Stomach (tissue), 9 donors: ENCODE measurements around the gene GJB2. TPM values are rescaled to one million over a fixed set of nuclear protein-coding genes. Genes with fewer than 3 reads are reported as not detected.

Experiments used
- DNase-seq, 2 donors: peaks; one replicate each; pipeline versions ENCODE4 v3.0.0 to v3.0.0-alpha.2; 2013 to 2019
- H3K27ac ChIP-seq, 5 donors: fragments of 200-600 bp in 4 of 5; sonication (generic) in 4 of 5; one replicate each; pipeline ENCODE4 v1.5.1; 2013 to 2019; ENCODE audit warnings: mild to moderate bottlenecking in 1 of 5, moderate library complexity in 1 of 5
- H3K27me3 ChIP-seq, 3 donors: fragments of 200-600 bp; sonication (generic); one replicate each; pipeline ENCODE4 v1.5.1; 2017 to 2019; ENCODE audit warnings: mixed run types in 1 of 3
- H3K36me3 ChIP-seq, 4 donors: fragments of 200-600 bp; sonication (generic); 1 replicate in 3 of 4; 2 replicates in 1 of 4; pipeline ENCODE4 v1.5.1; 2016 to 2019
- H3K4me1 ChIP-seq, 4 donors: fragments of 200-600 bp; sonication (generic); one replicate each; pipeline ENCODE4 v1.5.1; 2016 to 2019
- H3K4me3 ChIP-seq, 4 donors: fragments of 200-600 bp; sonication (generic) in 3 of 4; one replicate each; pipeline ENCODE4 v1.5.1; 2016 to 2019; ENCODE audit warnings: mild to moderate bottlenecking in 1 of 4
- H3K9me3 ChIP-seq, 4 donors: fragments of 200-600 bp; sonication (generic); one replicate each; pipeline ENCODE4 v1.5.1; 2016 to 2019
- CTCF ChIP-seq, 7 experiments: fragments of 450-650 bp in 4 of 7; fragments of 200-600 bp in 3 of 7; sonication (generic) in 3 of 7; IDR thresholded peaks; one replicate each; pipeline ENCODE4 v1.5.1; 2016 to 2019; ENCODE audit warnings: antibody characterized with exemption in 7 of 7, control low read depth in 2 of 7, mild to moderate bottlenecking in 1 of 7
- EP300 ChIP-seq: sonication (generic); formaldehyde crosslinking; IDR thresholded peaks from one replicate; pipeline ENCODE4 v1.6.1; 2017; ENCODE audit warnings: antibody characterized with exemption
- POLR2A ChIP-seq, 4 donors: fragments of 450-650 bp; IDR thresholded peaks; one replicate each; pipeline ENCODE4 v1.6.1; 2016; ENCODE audit warnings: antibody characterized with exemption in 4 of 4, control low read depth in 2 of 4, mild to moderate bottlenecking in 1 of 4, moderate library complexity in 1 of 4
- POLR2AphosphoS5 ChIP-seq, 3 donors: sonication (generic); formaldehyde crosslinking; IDR thresholded peaks; one replicate each; pipeline ENCODE4 v1.6.1; 2016; ENCODE audit warnings: antibody characterized with exemption in 3 of 3
- WGBS, 5 donors: extraction: QIAGEN DNeasy Blood & Tissue Kit in 3 of 5; methylation state at CpG; one replicate each; pipeline versions ENCODE4 v1.1.5 to v1.1.7; 2013 to 2018; 5-methylcytosine and 5-hydroxymethylcytosine counted together
- intact Hi-C: fragments of 100-400 bp; cut with DNase I; formaldehyde crosslinking; loops from one replicate; pipeline ENCODE4 v1.15.1; 2023; ENCODE audit warnings: low total_unique reads
- polyA plus RNA-seq, 3 donors: library from polyadenylated mRNA; stranded (reverse); fragments of 200-250 nt; gene quantifications; one replicate each; pipeline ENCODE4 v1.2.3, GENCODE V29; 2013
- total RNA-seq, 5 donors: library from RNA; depleted of rRNA; stranded (reverse); fragments of >200 nt; gene quantifications; one replicate each; pipeline versions ENCODE4 v1.1.0 to v1.2.3, GENCODE V29; 2014 to 2016
- donor health status: healthy with polysubstance abuse.
- donor health status: Bipolar disorder and iron deficiency.
- donor health status: healthy.

Gene GJB2
- total and polyA plus RNA-seq, 8 donors, result 0.58 to 102 (median 2.3) TPM; not detected in 1

- 44 to 61% (median 47%) methylated on average over 3 of the region's 3 CpGs for WGBS, 5 donors
- intact Hi-C loops, result no loop called here
- Histone ChIP-seq H3K9me3 (peaks cover 0 to 8% (median 2%) of the 10 kb centered on the region in 4 donors), H3K27me3 (peaks cover 0 to 12% (median 0%) of the 10 kb centered on the region in 3 donors), H3K27ac (no peak overlapping the region), H3K4me3 (no peak overlapping the region), H3K36me3 (no peaks in the 10 kb centered on the region), H3K4me1 (no peaks in the 10 kb centered on the region)
- no peak for TF ChIP-seq POLR2A (IDR thresholded peaks at IDR 0.05)
- TF ChIP-seq POLR2AphosphoS5 (IDR thresholded peaks at IDR 0.05), result no peak
- no peak for TF ChIP-seq EP300
- no peak for DNase-seq
Observed at GRCh38 chr13:20217168-20217567, 24.4 kb upstream of the GJB2 start.

GRCh38 chr13:20209948-20210347, 17.2 kb upstream of the GJB2 start:
- no peak overlapping the region for H3K4me3 ChIP-seq
- 67 to 88% (median 74%) methylated on average over 1 of the region's 1 CpG for WGBS, 5 donors

DNA sequence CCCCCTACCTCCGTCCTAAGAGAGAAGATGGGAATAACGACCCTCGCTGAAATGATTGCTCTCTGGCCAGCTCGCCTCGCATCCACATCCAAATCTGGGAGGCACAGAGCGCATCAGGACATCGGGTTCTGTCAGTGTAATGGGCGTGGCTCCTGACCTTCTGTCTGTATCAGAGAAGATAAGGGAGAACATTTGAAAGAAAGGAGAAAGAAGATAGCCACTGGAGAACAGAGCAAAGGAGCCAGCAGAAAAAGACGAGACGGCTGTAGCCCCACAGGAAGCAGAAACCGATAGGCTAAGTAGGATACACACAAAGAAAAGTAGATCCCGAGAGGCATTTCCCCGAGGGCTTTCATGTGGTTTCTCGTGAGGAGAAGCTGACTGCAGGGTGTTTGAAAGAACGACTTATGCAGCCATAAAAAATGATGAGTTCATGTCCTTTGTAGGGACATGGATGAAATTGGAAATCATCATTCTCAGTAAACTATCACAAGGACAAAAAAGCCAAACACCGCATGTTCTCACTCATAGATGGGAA, 14.0 kb upstream of the GJB2 start:
- 67 to 74% (median 72%) methylated on average over 16 of the region's 16 CpGs for WGBS, 5 donors

More at GRCh38 chr13:20209948-20210347, 17.2 kb upstream of the GJB2 start:
- intact Hi-C loops, result no loop called here
- TF ChIP-seq POLR2A (IDR thresholded peaks at IDR 0.05) (no peak), CTCF (IDR thresholded peaks at IDR 0.05) (no peak), POLR2AphosphoS5 (IDR thresholded peaks at IDR 0.05) (no peak), EP300 (no peak)
- peaks cover 0 to 10% (median 0%) of the 10 kb centered on the region in 3 donors for H3K27me3 ChIP-seq
- peaks cover 0 to 8% (median 2%) of the 10 kb centered on the region in 4 donors for H3K9me3 ChIP-seq
- no peaks in the 10 kb centered on the region for H3K4me1 ChIP-seq
- no peaks in the 10 kb centered on the region for H3K36me3 ChIP-seq
- DNase-seq, result no peak
- H3K27ac ChIP-seq, result no peak overlapping the region

DNA sequence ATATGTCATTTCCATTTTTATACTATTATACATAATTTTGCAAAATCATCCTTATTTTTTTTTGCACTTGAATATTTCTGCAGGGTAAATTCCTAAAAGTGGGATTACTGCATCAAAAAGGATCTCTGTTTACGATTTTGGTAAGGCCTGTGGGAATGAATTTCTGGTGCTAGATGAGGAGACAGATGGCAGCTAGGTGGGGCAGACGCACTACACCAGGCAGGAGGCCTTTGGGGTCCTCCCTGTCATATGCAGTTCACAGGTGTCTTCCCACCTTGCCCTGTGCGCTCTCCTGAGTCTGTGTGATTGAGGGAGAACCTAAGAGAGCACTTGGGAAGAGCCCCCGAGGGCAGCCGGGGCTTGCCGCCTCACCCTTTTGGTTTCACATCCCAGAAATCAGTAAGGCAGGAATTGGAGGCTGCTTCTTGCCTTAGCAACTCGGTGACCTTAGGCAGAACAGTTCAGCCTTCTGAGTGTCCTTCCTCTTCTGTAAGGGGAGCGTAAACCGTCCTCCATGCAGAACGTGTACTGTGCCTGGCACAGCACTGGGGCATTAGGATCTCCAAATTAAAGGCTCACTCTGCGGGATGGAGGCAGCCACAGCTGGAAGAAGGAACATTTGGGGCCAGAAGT, 13.4 kb upstream of the GJB2 start:
- H3K4me3 ChIP-seq, result no peak overlapping the region
- no peaks in the 10 kb centered on the region for H3K4me1 ChIP-seq
- no peak for DNase-seq
- peaks cover 0 to 4% (median 0%) of the 10 kb centered on the region in 4 donors for H3K9me3 ChIP-seq
- WGBS, 5 donors, result 68 to 82% (median 80%) methylated on average over 11 of the region's 11 CpGs
- H3K27me3 ChIP-seq, result peaks cover 0 to 23% (median 0%) of the 10 kb centered on the region in 3 donors
- TF ChIP-seq POLR2A (IDR thresholded peaks at IDR 0.05), result no peak
- no peak for TF ChIP-seq POLR2AphosphoS5 (IDR thresholded peaks at IDR 0.05)
- no peak for TF ChIP-seq CTCF (IDR thresholded peaks at IDR 0.05)
- no peak for TF ChIP-seq EP300
- no peak overlapping the region for H3K27ac ChIP-seq
- intact Hi-C loops, result no loop called here
- H3K36me3 ChIP-seq, result no peaks in the 10 kb centered on the region

More for the DNA sequence above, 14.0 kb upstream of the GJB2 start:
- Histone ChIP-seq H3K4me3 (no peak overlapping the region), H3K9me3 (peaks cover 0 to under 1% (median 0%) of the 10 kb centered on the region in 4 donors), H3K27ac (no peak overlapping the region), H3K4me1 (no peaks in the 10 kb centered on the region), H3K36me3 (no peaks in the 10 kb centered on the region), H3K27me3 (peaks cover 0 to 23% (median 0%) of the 10 kb centered on the region in 3 donors)
- TF ChIP-seq POLR2AphosphoS5 (IDR thresholded peaks at IDR 0.05) (no peak), CTCF (IDR thresholded peaks at IDR 0.05) (no peak), POLR2A (IDR thresholded peaks at IDR 0.05) (no peak), EP300 (no peak)
- DNase-seq, result no peak
- intact Hi-C loops, result no loop called here
